ENCODE data around the gene ASF1B.

DNA sequence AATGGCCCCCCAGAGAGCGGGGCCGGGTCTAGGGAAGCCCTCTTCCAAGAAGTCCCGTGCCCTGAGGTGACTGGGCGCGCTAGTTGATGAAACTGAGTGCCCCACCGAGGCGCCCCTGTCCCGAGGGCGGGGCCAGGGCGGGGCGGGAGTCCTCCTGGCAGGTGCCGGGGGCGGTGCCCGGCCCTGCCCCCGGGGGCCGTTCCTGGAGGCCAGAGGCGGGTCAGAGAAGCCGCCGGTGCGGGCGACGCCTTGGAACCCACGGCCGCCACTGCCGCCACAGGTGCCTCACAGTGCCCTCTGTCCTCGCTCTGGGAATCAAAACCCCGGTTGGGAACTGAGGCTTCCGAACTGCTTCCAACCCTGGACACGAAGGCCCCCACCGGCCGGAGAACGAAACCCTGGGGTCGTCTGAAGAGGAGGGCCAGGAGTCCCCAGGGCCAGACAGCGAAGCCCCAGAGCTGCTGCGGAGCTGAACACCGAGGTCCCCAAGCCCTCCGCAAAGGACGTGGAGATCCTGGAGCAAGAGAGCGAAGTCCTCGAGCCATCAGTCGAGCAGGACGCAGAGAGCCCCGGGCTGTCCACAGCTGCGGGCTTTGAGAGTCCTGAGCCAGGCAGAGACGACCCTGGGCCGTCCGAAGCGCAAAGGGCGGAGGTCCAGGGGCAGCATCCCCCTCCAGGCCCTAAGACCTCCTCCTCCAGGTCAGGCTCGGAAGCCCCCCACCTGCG, 63.7 kb downstream of the ASF1B start, which contains the start of gene MISP3:
- TF ChIP-seq, protein P1, sequence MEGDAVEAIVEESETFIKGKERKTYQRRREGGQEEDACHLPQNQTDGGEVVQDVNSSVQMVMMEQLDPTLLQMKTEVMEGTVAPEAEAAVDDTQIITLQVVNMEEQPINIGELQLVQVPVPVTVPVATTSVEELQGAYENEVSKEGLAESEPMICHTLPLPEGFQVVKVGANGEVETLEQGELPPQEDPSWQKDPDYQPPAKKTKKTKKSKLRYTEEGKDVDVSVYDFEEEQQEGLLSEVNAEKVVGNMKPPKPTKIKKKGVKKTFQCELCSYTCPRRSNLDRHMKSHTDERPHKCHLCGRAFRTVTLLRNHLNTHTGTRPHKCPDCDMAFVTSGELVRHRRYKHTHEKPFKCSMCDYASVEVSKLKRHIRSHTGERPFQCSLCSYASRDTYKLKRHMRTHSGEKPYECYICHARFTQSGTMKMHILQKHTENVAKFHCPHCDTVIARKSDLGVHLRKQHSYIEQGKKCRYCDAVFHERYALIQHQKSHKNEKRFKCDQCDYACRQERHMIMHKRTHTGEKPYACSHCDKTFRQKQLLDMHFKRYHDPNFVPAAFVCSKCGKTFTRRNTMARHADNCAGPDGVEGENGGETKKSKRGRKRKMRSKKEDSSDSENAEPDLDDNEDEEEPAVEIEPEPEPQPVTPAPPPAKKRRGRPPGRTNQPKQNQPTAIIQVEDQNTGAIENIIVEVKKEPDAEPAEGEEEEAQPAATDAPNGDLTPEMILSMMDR (conservative IDR thresholded peaks at IDR 0.05; ENCODE audit: low read depth in 2 of 2): no peak
- TF ChIP-seq ZNF331 (CRISPR knock-in tag; IDR thresholded peaks at IDR 0.05; ENCODE audit: low read depth): no peak
- no peak for TF ChIP-seq EZH2 (IDR thresholded peaks at IDR 0.05; ENCODE audit: low read depth, unreplicated experiment)
- no peak for TF ChIP-seq CREB1 (CRISPR knock-in tag; IDR thresholded peaks at IDR 0.05; ENCODE audit: low read depth)
- TF ChIP-seq POLR2AphosphoS5 (IDR thresholded peaks at IDR 0.05; ENCODE audit: low read depth): no peak
- TF ChIP-seq STAT1 (IDR thresholded peaks at IDR 0.05; ENCODE audit: unreplicated experiment): no peak
- TF ChIP-seq, protein P2, sequence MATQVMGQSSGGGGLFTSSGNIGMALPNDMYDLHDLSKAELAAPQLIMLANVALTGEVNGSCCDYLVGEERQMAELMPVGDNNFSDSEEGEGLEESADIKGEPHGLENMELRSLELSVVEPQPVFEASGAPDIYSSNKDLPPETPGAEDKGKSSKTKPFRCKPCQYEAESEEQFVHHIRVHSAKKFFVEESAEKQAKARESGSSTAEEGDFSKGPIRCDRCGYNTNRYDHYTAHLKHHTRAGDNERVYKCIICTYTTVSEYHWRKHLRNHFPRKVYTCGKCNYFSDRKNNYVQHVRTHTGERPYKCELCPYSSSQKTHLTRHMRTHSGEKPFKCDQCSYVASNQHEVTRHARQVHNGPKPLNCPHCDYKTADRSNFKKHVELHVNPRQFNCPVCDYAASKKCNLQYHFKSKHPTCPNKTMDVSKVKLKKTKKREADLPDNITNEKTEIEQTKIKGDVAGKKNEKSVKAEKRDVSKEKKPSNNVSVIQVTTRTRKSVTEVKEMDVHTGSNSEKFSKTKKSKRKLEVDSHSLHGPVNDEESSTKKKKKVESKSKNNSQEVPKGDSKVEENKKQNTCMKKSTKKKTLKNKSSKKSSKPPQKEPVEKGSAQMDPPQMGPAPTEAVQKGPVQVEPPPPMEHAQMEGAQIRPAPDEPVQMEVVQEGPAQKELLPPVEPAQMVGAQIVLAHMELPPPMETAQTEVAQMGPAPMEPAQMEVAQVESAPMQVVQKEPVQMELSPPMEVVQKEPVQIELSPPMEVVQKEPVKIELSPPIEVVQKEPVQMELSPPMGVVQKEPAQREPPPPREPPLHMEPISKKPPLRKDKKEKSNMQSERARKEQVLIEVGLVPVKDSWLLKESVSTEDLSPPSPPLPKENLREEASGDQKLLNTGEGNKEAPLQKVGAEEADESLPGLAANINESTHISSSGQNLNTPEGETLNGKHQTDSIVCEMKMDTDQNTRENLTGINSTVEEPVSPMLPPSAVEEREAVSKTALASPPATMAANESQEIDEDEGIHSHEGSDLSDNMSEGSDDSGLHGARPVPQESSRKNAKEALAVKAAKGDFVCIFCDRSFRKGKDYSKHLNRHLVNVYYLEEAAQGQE (IDR thresholded peaks at IDR 0.05; ENCODE audit: unreplicated experiment): no peak
- no peak for TF ChIP-seq EZH2phosphoT487 (IDR thresholded peaks at IDR 0.05; ENCODE audit: unreplicated experiment)
- TF ChIP-seq JUNB (IDR thresholded peaks at IDR 0.05; ENCODE audit: unreplicated experiment): no peak
- TF ChIP-seq NANOG (IDR thresholded peaks at IDR 0.05; ENCODE audit: borderline replicate concordance): no peak
- TF ChIP-seq, protein P3, sequence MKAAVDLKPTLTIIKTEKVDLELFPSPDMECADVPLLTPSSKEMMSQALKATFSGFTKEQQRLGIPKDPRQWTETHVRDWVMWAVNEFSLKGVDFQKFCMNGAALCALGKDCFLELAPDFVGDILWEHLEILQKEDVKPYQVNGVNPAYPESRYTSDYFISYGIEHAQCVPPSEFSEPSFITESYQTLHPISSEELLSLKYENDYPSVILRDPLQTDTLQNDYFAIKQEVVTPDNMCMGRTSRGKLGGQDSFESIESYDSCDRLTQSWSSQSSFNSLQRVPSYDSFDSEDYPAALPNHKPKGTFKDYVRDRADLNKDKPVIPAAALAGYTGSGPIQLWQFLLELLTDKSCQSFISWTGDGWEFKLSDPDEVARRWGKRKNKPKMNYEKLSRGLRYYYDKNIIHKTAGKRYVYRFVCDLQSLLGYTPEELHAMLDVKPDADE (IDR thresholded peaks at IDR 0.05): no peak
- TF ChIP-seq ZNF114 (CRISPR knock-in tag; IDR thresholded peaks at IDR 0.05): no peak

All from GM23338 (cell line).